A549 (cell line): ENCODE measurements around the gene E2F2. TPM values are rescaled to one million over a fixed set of nuclear protein-coding genes. Genes with fewer than 3 reads are reported as not detected.

Source experiments
- ATAC-seq, 2 experiments: fragments of 200-7000 bp in 1 of 2; fragments of >200 bp in 1 of 2; cut with Nextera tagmentation in 1 of 2; cut with Tn5 transposase in 1 of 2; 3 replicates each; pipeline versions ENCODE4 v1.8.0 to v1.9.1; 2018 to 2020; ENCODE audit warnings: mild to moderate bottlenecking in 1 of 2, moderate library complexity in 1 of 2
- CTCF ChIA-PET: fragments of 300-600 bp; sonication (Branson Sonifier 250); formaldehyde crosslinking; extraction: SDS; loops from one replicate; lab custom pipeline; 2021; ENCODE audit warnings: antibody characterized with exemption, inconsistent platforms; lab: Yijun Ruan, JAX
- POLR2A ChIA-PET: fragments of 350-600 bp; formaldehyde crosslinking; extraction: SDS; loops from one replicate; lab custom pipeline; 2021; ENCODE audit warnings: antibody characterized with exemption, inconsistent platforms; lab: Yijun Ruan, JAX
- DNase-seq, 2 experiments: peaks; one replicate each; pipeline versions ENCODE4 v3.0.0 to v3.0.0-alpha.2; 2011 to 2016; ENCODE audit warnings: low read depth in 1 of 2, low spot score in 1 of 2
- FAIRE-seq: peaks from 2 replicates; lab custom pipeline; 2011; peaks lifted over from hg19 to GRCh38; lab: Jason Lieb, UNC
- H3K27ac ChIP-seq, 2 experiments: fragments of >200 bp; sonication (Bioruptor Twin); formaldehyde crosslinking; 3 replicates each; pipeline ENCODE4 v1.5.1; 2016 to 2017
- H3K4me1 ChIP-seq: fragments of >200 bp; sonication (Bioruptor Twin); formaldehyde crosslinking; 3 replicates; pipeline ENCODE4 v1.6.1; 2016
- H3K4me2 ChIP-seq: fragments of >200 bp; sonication (Bioruptor Twin); formaldehyde crosslinking; 3 replicates; pipeline ENCODE4 v1.6.1; 2016
- H3K4me3 ChIP-seq: fragments of >200 bp; sonication (Bioruptor Twin); formaldehyde crosslinking; 3 replicates; pipeline ENCODE4 v1.5.1; 2016
- H3K9me3 ChIP-seq: fragments of >200 bp; sonication (Bioruptor Twin); formaldehyde crosslinking; 3 replicates; pipeline ENCODE4 v1.6.1; 2016
- BHLHE40 ChIP-seq: IDR thresholded peaks from 2 replicates; pipeline ENCODE4 v1.6.1; 2012; ENCODE audit warnings: low read depth, low read length, inconsistent platforms
- CBX8 ChIP-seq: fragments of 200-600 bp; sonication (generic); IDR thresholded peaks from 2 replicates; pipeline ENCODE4 v1.6.1; 2016
- CEBPB ChIP-seq, 2 experiments: fragments of >200 bp in 1 of 2; sonication (Bioruptor Twin) in 1 of 2; formaldehyde crosslinking in 1 of 2; IDR thresholded peaks; 2 replicates each; pipeline ENCODE4 v1.6.1; 2012 to 2016
- CHD2 ChIP-seq: fragments of 150-350 bp; IDR thresholded peaks from 2 replicates; pipeline ENCODE4 v1.6.1; 2014; ENCODE audit warnings: low read length; ENCODE audit not compliant: partially characterized antibody
- CHD4 ChIP-seq: fragments of 200-600 bp; sonication (generic); IDR thresholded peaks from 2 replicates; pipeline ENCODE4 v1.6.1; 2016; ENCODE audit warnings: antibody characterized with exemption, mild to moderate bottlenecking, borderline replicate concordance
- EHMT2 ChIP-seq: fragments of 200-600 bp; sonication (generic); IDR thresholded peaks from 2 replicates; pipeline ENCODE4 v1.6.1; 2016; ENCODE audit warnings: antibody characterized with exemption, low read depth, mild to moderate bottlenecking, moderate library complexity
- ESRRA ChIP-seq: fragments of 150-350 bp; IDR thresholded peaks from 2 replicates; pipeline ENCODE4 v1.6.1; 2014; ENCODE audit warnings: mild to moderate bottlenecking, low read length, borderline replicate concordance
- FOSB ChIP-seq: fragments of 250-450 bp; sonication (Bioruptor Pico); IDR thresholded peaks from 2 replicates; pipeline ENCODE4 v1.5.0; 2020; ENCODE audit warnings: mild to moderate bottlenecking, moderate library complexity
- FOXS1 ChIP-seq: fragments of 250-450 bp; sonication (Bioruptor Pico); IDR thresholded peaks from 2 replicates; pipeline ENCODE4 v1.5.0; 2020; ENCODE audit warnings: mild to moderate bottlenecking, moderate library complexity
- HOXA7 ChIP-seq: fragments of 250-450 bp; sonication (Bioruptor Pico); IDR thresholded peaks from 2 replicates; pipeline ENCODE4 v1.5.0; 2020; ENCODE audit warnings: mild to moderate bottlenecking, moderate library complexity
- JUN ChIP-seq, 2 experiments: fragments of >200 bp; sonication (Bioruptor Twin); formaldehyde crosslinking; IDR thresholded peaks; 2 replicates in 1 of 2; 3 replicates in 1 of 2; pipeline ENCODE4 v1.6.1; 2016 to 2017
- KDM1A ChIP-seq: fragments of 200-600 bp; sonication (generic); IDR thresholded peaks from 2 replicates; pipeline ENCODE4 v1.6.1; 2016; ENCODE audit warnings: low read depth, mild to moderate bottlenecking
- NR3C1 ChIP-seq: fragments of >200 bp; sonication (Bioruptor Twin); formaldehyde crosslinking; IDR thresholded peaks from 3 replicates; pipeline ENCODE4 v1.6.1; 2017
- POLR2A ChIP-seq: IDR thresholded peaks from 2 replicates; pipeline ENCODE4 v1.6.1; 2012; ENCODE audit warnings: mild to moderate bottlenecking, low read length
- RFX5 ChIP-seq: fragments of 450-650 bp; IDR thresholded peaks from 2 replicates; pipeline ENCODE4 v1.7.1; 2014; ENCODE audit warnings: antibody characterized with exemption, mild to moderate bottlenecking, moderate library complexity
- RNF2 ChIP-seq: fragments of 200-600 bp; sonication (generic); IDR thresholded peaks from 2 replicates; pipeline ENCODE4 v1.6.1; 2016; ENCODE audit warnings: low read depth, mild to moderate bottlenecking, antibody characterized with exemption, moderate library complexity, borderline replicate concordance
- SMC3 ChIP-seq: fragments of >200 bp; sonication (Bioruptor Twin); formaldehyde crosslinking; IDR thresholded peaks from 3 replicates; pipeline ENCODE4 v1.6.1; 2018; ENCODE audit warnings: inconsistent platforms
- TP53 ChIP-seq: fragments of 250-450 bp; sonication (Bioruptor Pico); IDR thresholded peaks from 2 replicates; pipeline ENCODE4 v1.5.0; 2021; ENCODE audit warnings: mild to moderate bottlenecking, moderate library complexity
- ZC3H11A ChIP-seq: fragments of 450-650 bp; IDR thresholded peaks from 2 replicates; pipeline ENCODE4 v1.6.1; 2014; ENCODE audit warnings: antibody characterized with exemption, mild to moderate bottlenecking
- ZFP36 ChIP-seq: fragments of 450-650 bp; IDR thresholded peaks from 2 replicates; pipeline ENCODE4 v1.6.1; 2014; ENCODE audit warnings: borderline replicate concordance; ENCODE audit not compliant: partially characterized antibody
- ZSCAN20 ChIP-seq: fragments of 250-450 bp; sonication (Bioruptor Pico); IDR thresholded peaks from 2 replicates; pipeline ENCODE4 v1.8.0; 2022; ENCODE audit warnings: mild to moderate bottlenecking, moderate library complexity
- WGBS: methylation state at CpG from one replicate; pipeline ENCODE4 v1.1.6; 2017; ENCODE audit errors: missing lambda C conversion rate; 5-methylcytosine and 5-hydroxymethylcytosine counted together
- polyA plus RNA-seq, 4 experiments: library from polyadenylated mRNA; depleted of rRNA in 3 of 4; stranded (reverse); fragments of >200 nt; fragmentation: RNase III in 1 of 4; extraction: RNeasy Plus Mini Kit Qiagen cat#74134 plus additional on column Dnase treatment in 1 of 4; gene quantifications; 2 replicates in 3 of 4; 3 replicates in 1 of 4; pipeline ENCODE4 v1.2.3, GENCODE V29; 2011 to 2017
- TF ChIP-seq, protein P1 (sequence below): fragments of 250-450 bp; sonication (Bioruptor Pico); IDR thresholded peaks from 2 replicates; pipeline ENCODE4 v1.5.0; 2020; ENCODE audit warnings: low read depth, mild to moderate bottlenecking, moderate library complexity
- TF ChIP-seq, protein P2 (sequence below): IDR thresholded peaks from 2 replicates; pipeline ENCODE4 v1.6.1; 2012; ENCODE audit warnings: low read depth, borderline replicate concordance
- TF ChIP-seq, protein P3 (sequence below): fragments of 150-350 bp; IDR thresholded peaks from 2 replicates; pipeline ENCODE4 v1.6.1; 2014; ENCODE audit warnings: low read depth, mild to moderate bottlenecking, low read length

The E2F2 gene
- polyA plus RNA-seq, 2 of the 4 experiments (the other 2 are of a cell fraction) = 0.90 to 3.4 TPM

DNA sequence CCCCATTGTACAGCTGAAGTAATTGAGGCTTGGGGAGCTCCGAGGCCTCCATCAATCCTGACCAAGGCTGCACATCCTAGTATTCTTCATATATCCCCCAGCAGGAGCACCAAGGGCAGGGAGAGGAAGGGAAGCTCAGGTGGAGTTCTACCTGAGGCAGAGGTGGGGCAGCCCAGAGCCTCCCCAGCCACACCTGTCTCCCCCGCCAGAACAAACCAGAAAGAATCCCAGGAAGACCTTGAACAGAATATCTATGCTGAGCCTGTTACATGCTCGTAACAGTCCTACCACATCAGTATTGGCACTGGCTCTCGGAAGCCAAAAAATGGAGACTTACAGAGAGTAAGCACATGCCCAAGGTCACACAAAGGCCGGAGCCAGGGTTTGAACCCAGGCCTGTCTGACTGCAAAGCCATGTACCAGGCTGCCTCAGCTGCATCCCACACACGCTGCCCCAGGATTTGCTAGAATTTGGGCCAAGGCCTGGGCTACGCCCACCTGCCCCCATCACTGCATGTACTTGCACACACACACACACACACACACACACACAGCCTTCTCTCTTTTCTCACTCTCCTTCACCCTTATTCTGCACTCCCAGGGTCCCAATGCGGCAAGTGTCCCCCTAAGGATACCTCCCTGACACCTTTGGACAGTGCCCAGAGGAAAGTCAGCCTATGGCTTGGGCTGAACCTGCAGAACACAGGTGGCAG, 4.5 kb downstream of the E2F2 start:
- no peak for DNase-seq
- TF ChIP-seq FOXS1 (CRISPR knock-in tag) (no peak), BHLHE40 (no peak), CHD4 (no peak), HOXA7 (CRISPR knock-in tag) (no peak), KDM1A (no peak), RNF2 (no peak), ZC3H11A (no peak), CHD2 (no peak), SMC3 (no peak), CBX8 (no peak), RFX5 (no peak), ZSCAN20 (CRISPR knock-in tag) (no peak), NR3C1 (no peak)
- TF ChIP-seq, protein P1, sequence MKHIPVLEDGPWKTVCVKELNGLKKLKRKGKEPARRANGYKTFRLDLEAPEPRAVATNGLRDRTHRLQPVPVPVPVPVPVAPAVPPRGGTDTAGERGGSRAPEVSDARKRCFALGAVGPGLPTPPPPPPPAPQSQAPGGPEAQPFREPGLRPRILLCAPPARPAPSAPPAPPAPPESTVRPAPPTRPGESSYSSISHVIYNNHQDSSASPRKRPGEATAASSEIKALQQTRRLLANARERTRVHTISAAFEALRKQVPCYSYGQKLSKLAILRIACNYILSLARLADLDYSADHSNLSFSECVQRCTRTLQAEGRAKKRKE = no peak
- no peaks in the 10 kb centered on the region for H3K9me3 ChIP-seq
- FAIRE-seq = no peak
- POLR2A ChIA-PET = no interaction called here
- ATAC-seq = no peak
- H3K4me3 ChIP-seq = no peak overlapping the region
- H3K27ac ChIP-seq = peak overlapping the region in 1 of 2 experiments; percentile 20; a peak in 2 of 6 replicates
- 100% methylated on average over 7 of the region's 8 CpGs for WGBS
- peaks cover 65% of the 10 kb centered on the region for H3K4me1 ChIP-seq
- CTCF ChIA-PET = interaction anchor here (0.6 to 9.0 kb wide), 7 partner anchors 12 to 233 kb away, joined by 3 to 70 read pairs (median 6); partner anchors contain the start of gene ASAP3
- H3K4me2 ChIP-seq = no peak overlapping the region

DNA sequence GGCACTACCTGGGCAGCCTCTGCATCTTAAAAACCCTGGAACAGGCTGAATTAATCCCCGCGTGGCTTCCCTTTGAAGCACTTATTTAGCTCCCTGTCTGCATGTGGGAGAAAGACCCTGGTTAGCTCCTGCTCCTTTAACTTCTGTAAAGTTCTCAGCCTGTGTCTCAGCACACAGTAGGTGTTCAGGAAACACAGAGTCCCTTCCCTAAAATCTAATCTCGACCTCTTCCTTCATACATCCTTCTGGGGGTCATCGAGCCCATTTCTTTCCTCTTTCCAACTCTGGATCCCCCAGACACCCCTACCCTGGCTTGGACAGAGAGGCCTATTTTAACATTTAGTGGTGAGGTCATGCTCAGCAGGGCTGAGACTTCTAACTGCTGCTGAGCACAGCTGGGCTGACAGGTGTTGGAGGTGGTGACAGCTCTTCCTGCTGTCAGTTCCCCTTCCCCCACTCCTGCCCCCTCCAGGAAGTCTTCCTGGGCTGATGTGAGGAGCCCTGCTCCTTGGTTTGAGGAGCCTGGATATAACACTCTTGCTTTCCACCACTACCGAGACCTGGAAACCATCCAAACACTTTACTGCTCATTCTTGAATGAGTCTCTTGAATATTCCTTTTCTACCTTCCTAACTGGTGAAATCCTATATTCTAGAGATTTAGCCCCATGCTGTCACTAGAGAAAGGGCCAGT, 5.3 kb downstream of the E2F2 start:
- H3K9me3 ChIP-seq = no peaks in the 10 kb centered on the region
- POLR2A ChIA-PET = no interaction called here
- TF ChIP-seq HOXA7 (CRISPR knock-in tag) (no peak), POLR2A (no peak), RNF2 (no peak), ZFP36 (peak; percentile 57), CBX8 (no peak), JUN (IDR thresholded peaks at IDR 0.05) (no peak)
- TF ChIP-seq, protein P2, sequence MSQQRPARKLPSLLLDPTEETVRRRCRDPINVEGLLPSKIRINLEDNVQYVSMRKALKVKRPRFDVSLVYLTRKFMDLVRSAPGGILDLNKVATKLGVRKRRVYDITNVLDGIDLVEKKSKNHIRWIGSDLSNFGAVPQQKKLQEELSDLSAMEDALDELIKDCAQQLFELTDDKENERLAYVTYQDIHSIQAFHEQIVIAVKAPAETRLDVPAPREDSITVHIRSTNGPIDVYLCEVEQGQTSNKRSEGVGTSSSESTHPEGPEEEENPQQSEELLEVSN = no peak
- TF ChIP-seq, all 56 proteins: peak for 1
- DNase-seq = no peak
- CTCF ChIA-PET = interaction anchor here (0.9 to 9.0 kb wide), 6 partner anchors 11 to 41 kb away, joined by 3 to 70 read pairs (median 6); partner anchors contain the start of gene ASAP3
- no peak for FAIRE-seq
- ATAC-seq = no peak
- H3K4me3 ChIP-seq = no peak overlapping the region
- H3K4me2 ChIP-seq = peak overlapping the region; percentile 46
- whole genome bisulfite sequencing = 75% methylated on average over 5 of the region's 5 CpGs
- peak overlapping the region in 1 of 2 experiments; percentile 67; a peak in 3 of 6 replicates for H3K27ac ChIP-seq
- H3K4me1 ChIP-seq = peaks cover 64% of the 10 kb centered on the region

DNA sequence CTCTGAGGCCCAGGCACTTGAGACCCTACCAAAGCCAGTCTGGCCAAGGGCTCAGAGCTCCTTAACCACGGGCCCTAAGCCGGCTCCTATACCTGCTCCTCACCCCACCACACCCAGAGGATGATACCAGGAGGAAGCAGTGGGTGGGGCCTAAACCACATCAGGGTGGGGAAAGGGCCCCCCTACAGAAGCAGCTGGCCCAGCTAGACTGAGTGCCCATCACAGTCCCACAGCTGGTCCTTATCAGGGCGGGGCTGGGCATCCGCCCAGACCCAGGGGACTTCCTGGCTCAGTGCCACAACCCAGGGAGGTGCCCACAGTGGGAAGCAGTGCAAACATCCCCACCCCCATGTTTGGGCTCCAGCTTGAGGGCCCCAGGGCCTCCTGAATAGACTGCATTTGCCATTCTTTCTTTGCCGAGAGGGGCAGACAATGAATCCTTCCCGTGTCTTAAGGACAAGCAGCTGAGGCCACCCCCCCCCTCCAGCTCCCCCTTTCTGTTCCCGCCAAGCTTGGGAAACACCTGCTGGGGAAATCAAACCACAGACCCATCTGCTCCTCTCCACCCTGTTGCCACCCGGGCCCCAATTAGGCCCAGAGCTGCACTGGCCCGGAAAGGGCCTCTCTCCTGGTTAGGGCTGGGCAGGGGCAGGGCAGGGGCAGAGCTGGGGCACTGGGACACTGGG, 6.2 kb downstream of the E2F2 start:
- Histone ChIP-seq H3K4me3 (no peak overlapping the region), H3K27ac (peak overlapping the region; percentile 35 to 67; a peak in 4 of 6 replicates), H3K4me2 (peak overlapping the region; percentile 46), H3K4me1 (peaks cover 57% of the 10 kb centered on the region), H3K9me3 (no peaks in the 10 kb centered on the region)
- ChIA-PET POLR2A (no interaction called here), CTCF (interaction anchor here (0.8 to 9.0 kb wide), 7 partner anchors 10 to 113 kb away, joined by 3 to 70 read pairs (median 5); partner anchors contain the start of gene ASAP3)
- ATAC-seq (no peak), FAIRE-seq (no peak), DNase-seq (no peak)
- WGBS = 27% methylated on average over 3 of the region's 9 CpGs
- TF ChIP-seq ZC3H11A (no peak), HOXA7 (CRISPR knock-in tag) (no peak), CEBPB (IDR thresholded peaks at IDR 0.05) (no peak), FOSB (CRISPR knock-in tag) (no peak), TP53 (no peak), EHMT2 (no peak), ESRRA (no peak), SMC3 (no peak)
- TF ChIP-seq, protein P2 = no peak
- TF ChIP-seq, protein P3, sequence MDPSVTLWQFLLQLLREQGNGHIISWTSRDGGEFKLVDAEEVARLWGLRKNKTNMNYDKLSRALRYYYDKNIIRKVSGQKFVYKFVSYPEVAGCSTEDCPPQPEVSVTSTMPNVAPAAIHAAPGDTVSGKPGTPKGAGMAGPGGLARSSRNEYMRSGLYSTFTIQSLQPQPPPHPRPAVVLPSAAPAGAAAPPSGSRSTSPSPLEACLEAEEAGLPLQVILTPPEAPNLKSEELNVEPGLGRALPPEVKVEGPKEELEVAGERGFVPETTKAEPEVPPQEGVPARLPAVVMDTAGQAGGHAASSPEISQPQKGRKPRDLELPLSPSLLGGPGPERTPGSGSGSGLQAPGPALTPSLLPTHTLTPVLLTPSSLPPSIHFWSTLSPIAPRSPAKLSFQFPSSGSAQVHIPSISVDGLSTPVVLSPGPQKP = no peak
